ENCODE measurements around the gene ZNF672. TPM values are rescaled to one million over a fixed set of nuclear protein-coding genes. Genes with fewer than 3 reads are reported as not detected.
"Not testable (repeated sequence)": the region's sequence is repeated elsewhere in the genome, so short reads cannot be mapped to it uniquely, and the experiment has no call there.

Gene ZNF672
- 10 to 100 TPM; 46.2 to 57.0 (median 48.8) TPM for total RNA-seq
- 10 to 100 TPM; 25.3 to 51.9 (median 39.5) TPM for polyA plus RNA-seq
- long read RNA-seq, donor 1, transcript ZNF672-201 (4 exons, 2,989 nt) = major isoform, 49 of 63 reads
- long read RNA-seq, donor 1, partial matches to known transcripts = 12 of 63 reads
- long read RNA-seq, donor 1, other reads (novel, unspliced or antisense) = 2 of 63 reads
- long read RNA-seq, donor 2, transcript ZNF672-201 (4 exons, 2,989 nt) = major isoform, 109 of 134 reads
- long read RNA-seq, donor 2, transcript ZNF672-205 (4 exons, 583 nt) = minor isoform, 5 of 134 reads
- long read RNA-seq, donor 2, partial matches to known transcripts = 1 of 134 reads
- long read RNA-seq, donor 2, other reads (novel, unspliced or antisense) = 19 of 134 reads

- peaks cover 37% of the 10 kb centered on the region for H3K4me1 ChIP-seq
- H3K9me3 ChIP-seq = no peaks in the 10 kb centered on the region
- ATAC-seq = peak; percentile 90 to 92 (median 92)
- peak within 1 kb of the TSS; percentile 74 for H3K4me3 ChIP-seq
- DNase-seq = peak; percentile 99 to 100
- intact Hi-C loops (cut with DNase I) = loop anchor here (1.0 to 2.0 kb wide), 2 partner anchors 20 to 21 kb away; partner anchors contain the start of gene ZNF692 (in 1 of the 2)
- no peaks in the 10 kb centered on the region for H3K36me3 ChIP-seq (ENCODE audit: insufficient read depth in 1 of 2, low read depth in 1 of 2)
- no peak for TF ChIP-seq CTCF (IDR thresholded peaks at IDR 0.05)
- H3K27ac ChIP-seq = peak within 1 kb of the TSS; percentile 97
- WGBS, 3 donors = 0% methylated on average over 32 to 48 of the region's 48 CpGs
- H3K27me3 ChIP-seq (ENCODE audit: insufficient read depth in 3 of 3, low read length in 2 of 3) = no peaks in the 10 kb centered on the region
Measured at GRCh38 chr1:248837781-248838356, at the start of gene ZNF672. Gene ZNF672, plus strand, starts transcription at chr1:248838224. Its CDS starts 9,051 bp downstream, at chr1:248847275.

- ATAC-seq (no peak), DNase-seq (no peak)
- Histone ChIP-seq H3K4me3 (no peak overlapping the region), H3K36me3 (ENCODE audit: insufficient read depth in 1 of 2, low read depth in 1 of 2) (no peaks in the 10 kb centered on the region), H3K4me1 (no peaks in the 10 kb centered on the region), H3K9me3 (no peaks in the 10 kb centered on the region), H3K27me3 (ENCODE audit: insufficient read depth in 3 of 3, low read length in 2 of 3) (no peaks in the 10 kb centered on the region), H3K27ac (no peak overlapping the region)
- TF ChIP-seq CTCF (IDR thresholded peaks at IDR 0.05) = no peak
- intact Hi-C loops (cut with DNase I) = no loop called here
- WGBS, 3 donors = 74 to 83% (median 78%) methylated on average over 3 of the region's 3 CpGs
Measured at GRCh38 chr1:248788327-248788726, 49.7 kb upstream of the ZNF672 start.

- H3K36me3 ChIP-seq (ENCODE audit: insufficient read depth in 1 of 2, low read depth in 1 of 2); H3K4me3 ChIP-seq; H3K4me1 ChIP-seq; H3K9me3 ChIP-seq; DNase-seq; H3K27me3 ChIP-seq (ENCODE audit: insufficient read depth in 3 of 3, low read length in 2 of 3); intact Hi-C loops (cut with DNase I); ATAC-seq; H3K27ac ChIP-seq: not testable (repeated sequence)
- 71 to 87% (median 81%) methylated on average over 2 of the region's 2 CpGs for WGBS, 3 donors
Measured at GRCh38 chr1:248789337-248789736, 48.7 kb upstream of the ZNF672 start.

- Histone ChIP-seq H3K36me3 (ENCODE audit: insufficient read depth in 1 of 2, low read depth in 1 of 2) (no peaks in the 10 kb centered on the region), H3K27ac (no peak overlapping the region), H3K4me1 (no peaks in the 10 kb centered on the region), H3K27me3 (ENCODE audit: insufficient read depth in 3 of 3, low read length in 2 of 3) (no peaks in the 10 kb centered on the region), H3K9me3 (peaks cover 7% of the 10 kb centered on the region), H3K4me3 (no peak overlapping the region)
- ATAC-seq (no peak), DNase-seq (no peak)
- intact Hi-C loops (cut with DNase I) = no loop called here
- 71 to 80% (median 79%) methylated on average over 5 of the region's 5 CpGs for WGBS, 3 donors
- TF ChIP-seq CTCF (IDR thresholded peaks at IDR 0.05) = no peak
Measured at GRCh38 chr1:248790456-248790855, 47.6 kb upstream of the ZNF672 start.

- DNase-seq = no peak
- Histone ChIP-seq H3K4me1 (no peaks in the 10 kb centered on the region), H3K4me3 (no peak overlapping the region), H3K36me3 (ENCODE audit: insufficient read depth in 1 of 2, low read depth in 1 of 2) (no peaks in the 10 kb centered on the region), H3K27me3 (ENCODE audit: insufficient read depth in 3 of 3, low read length in 2 of 3) (no peaks in the 10 kb centered on the region), H3K27ac (no peak overlapping the region), H3K9me3 (peaks cover 7% of the 10 kb centered on the region)
- TF ChIP-seq CTCF (IDR thresholded peaks at IDR 0.05) = no peak
- ATAC-seq = no peak
- intact Hi-C loops (cut with DNase I) = no loop called here
- 81 to 86% (median 85%) methylated on average over 4 of the region's 4 CpGs for WGBS, 3 donors
Measured at GRCh38 chr1:248791010-248791409, 47.0 kb upstream of the ZNF672 start.
